Osteoblast (primary cell): ENCODE data around the gene GLB1L3. TPM values are rescaled to one million over a fixed set of nuclear protein-coding genes. Genes with fewer than 3 reads are reported as not detected.

Experiments used
- DNase-seq: peaks from one replicate; pipeline ENCODE4 v3.0.0; 2011; ENCODE audit warnings: low spot score, mixed read lengths; ENCODE audit not compliant: insufficient read length; ENCODE audit errors: missing footprints
- H2AFZ ChIP-seq: 2 replicates; pipeline ENCODE4 v1.6.0; 2011; ENCODE audit warnings: mild to moderate bottlenecking, low read length
- H3K27ac ChIP-seq: 2 replicates; pipeline ENCODE4 v1.5.1; 2011; ENCODE audit warnings: mild to moderate bottlenecking, low read depth, low read length, moderate library complexity
- H3K27me3 ChIP-seq: 2 replicates; pipeline ENCODE4 v1.6.0; 2012; ENCODE audit warnings: mild to moderate bottlenecking, control low read depth, inconsistent platforms, low read length, moderate library complexity; ENCODE audit not compliant: insufficient read depth
- H3K36me3 ChIP-seq: 2 replicates; pipeline ENCODE4 v1.5.1; 2011; ENCODE audit warnings: mild to moderate bottlenecking, low read length, control low read depth, moderate library complexity; ENCODE audit not compliant: insufficient read depth
- H3K4me1 ChIP-seq: 2 replicates; pipeline ENCODE4 v1.5.1; 2011; ENCODE audit warnings: mild to moderate bottlenecking, low read length, control low read depth, moderate library complexity; ENCODE audit not compliant: insufficient read depth
- H3K4me2 ChIP-seq: 2 replicates; pipeline ENCODE4 v1.6.0; 2011; ENCODE audit warnings: mild to moderate bottlenecking, low read length; ENCODE audit not compliant: insufficient read depth
- H3K4me3 ChIP-seq: fragments of 200-600 bp; sonication (generic); 3 replicates; pipeline ENCODE4 v1.5.1; 2012; ENCODE audit warnings: mild to moderate bottlenecking, low read length, inconsistent platforms; ENCODE audit not compliant: insufficient read depth
- H3K79me2 ChIP-seq: 2 replicates; pipeline ENCODE4 v1.6.0; 2012; ENCODE audit warnings: mild to moderate bottlenecking, low read length, control low read depth, inconsistent platforms; ENCODE audit not compliant: insufficient read depth
- H3K9me3 ChIP-seq: 2 replicates; pipeline ENCODE4 v1.5.1; 2011; ENCODE audit warnings: low read depth, low read length, control low read depth
- H4K20me1 ChIP-seq: 2 replicates; pipeline ENCODE4 v1.6.0; 2012; ENCODE audit warnings: mild to moderate bottlenecking, low read length, control low read depth; ENCODE audit not compliant: insufficient read depth
- CTCF ChIP-seq: IDR thresholded peaks from 2 replicates; pipeline ENCODE4 v1.5.1; 2011; ENCODE audit warnings: mild to moderate bottlenecking, low read depth, low read length, moderate library complexity; ENCODE audit errors: extremely low read depth
- total RNA-seq: library from RNA; depleted of rRNA; stranded (reverse); fragments of >200 nt; gene quantifications from 2 replicates; pipeline ENCODE4 v1.2.3, GENCODE V29; 2012

The GLB1L3 gene
- total RNA-seq, 1 donor: not detected

GRCh38 chr11:134363592-134363991 lies 87.4 kb downstream of the GLB1L3 start:
- TF ChIP-seq CTCF: no peak
- no peak overlapping the region for H2AFZ ChIP-seq
- H3K27ac ChIP-seq: no peak overlapping the region
- H3K27me3 ChIP-seq: no peaks in the 10 kb centered on the region
- H3K4me1 ChIP-seq: no peaks in the 10 kb centered on the region
- H4K20me1 ChIP-seq: no peaks in the 10 kb centered on the region
- no peaks in the 10 kb centered on the region for H3K36me3 ChIP-seq
- no peak overlapping the region for H3K4me3 ChIP-seq
- H3K79me2 ChIP-seq: no peaks in the 10 kb centered on the region
- no peaks in the 10 kb centered on the region for H3K9me3 ChIP-seq
- DNase-seq: peak; percentile 61
- H3K4me2 ChIP-seq: no peak overlapping the region

DNA sequence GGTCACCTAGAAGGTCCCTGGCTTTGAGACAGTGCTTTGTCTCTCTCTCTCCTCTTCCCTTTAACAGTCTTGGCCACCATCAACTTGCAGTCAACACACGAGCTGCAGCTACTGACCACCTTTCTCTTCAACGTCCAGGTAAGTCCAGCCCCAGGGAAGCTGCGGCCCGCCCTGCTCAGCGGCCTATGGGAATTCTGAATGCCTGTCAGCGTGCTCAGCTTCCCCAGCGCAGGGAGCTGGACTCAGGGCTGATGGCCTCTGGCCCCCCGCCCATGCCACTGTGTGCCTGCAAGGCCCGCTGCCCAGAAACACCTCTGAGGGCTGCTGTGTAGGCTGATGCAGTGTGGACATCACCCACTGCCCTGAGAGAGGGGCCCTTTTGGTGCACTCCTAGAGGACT lies 88.1 kb downstream of the GLB1L3 start:
- Histone ChIP-seq H3K4me2 (no peak overlapping the region), H3K27me3 (no peaks in the 10 kb centered on the region), H3K4me1 (no peaks in the 10 kb centered on the region), H3K27ac (no peak overlapping the region), H4K20me1 (no peaks in the 10 kb centered on the region), H3K79me2 (no peaks in the 10 kb centered on the region), H3K9me3 (no peaks in the 10 kb centered on the region), H3K4me3 (no peak overlapping the region), H3K36me3 (no peaks in the 10 kb centered on the region), H2AFZ (no peak overlapping the region)
- no peak for TF ChIP-seq CTCF
- peak; percentile 52 for DNase-seq

GRCh38 chr11:134365011-134365925 lies 89.1 kb downstream of the GLB1L3 start:
- Histone ChIP-seq H3K79me2 (no peaks in the 10 kb centered on the region), H4K20me1 (no peaks in the 10 kb centered on the region), H2AFZ (no peak overlapping the region), H3K27ac (no peak overlapping the region), H3K4me1 (no peaks in the 10 kb centered on the region), H3K27me3 (no peaks in the 10 kb centered on the region), H3K4me2 (no peak overlapping the region), H3K9me3 (no peaks in the 10 kb centered on the region), H3K4me3 (no peak overlapping the region), H3K36me3 (no peaks in the 10 kb centered on the region)
- DNase-seq: peak; percentile 78
- TF ChIP-seq CTCF: no peak

DNA sequence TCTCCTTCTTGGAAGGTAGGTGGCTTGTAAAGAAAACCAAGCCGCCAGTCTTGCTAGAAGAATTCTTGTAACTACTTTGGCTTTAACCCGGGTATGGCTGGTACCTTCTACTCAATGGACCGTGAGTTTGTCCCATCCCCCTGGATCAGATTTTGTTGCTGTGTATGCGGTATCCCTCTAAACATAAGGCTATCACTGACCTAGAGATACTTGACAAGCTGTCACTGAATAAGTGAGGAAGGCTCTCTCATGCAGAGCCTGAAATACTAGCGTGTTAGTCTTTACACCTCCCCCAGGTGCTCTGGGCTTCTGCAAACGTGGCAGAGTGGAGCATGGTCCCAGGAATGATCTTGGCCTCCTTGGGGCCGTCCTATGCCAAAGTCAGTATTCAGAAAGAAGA lies 90.1 kb downstream of the GLB1L3 start:
- Histone ChIP-seq H3K79me2 (no peaks in the 10 kb centered on the region), H3K4me2 (no peak overlapping the region), H3K36me3 (no peaks in the 10 kb centered on the region), H3K4me1 (no peaks in the 10 kb centered on the region), H3K4me3 (no peak overlapping the region), H3K9me3 (no peaks in the 10 kb centered on the region), H3K27ac (no peak overlapping the region), H3K27me3 (no peaks in the 10 kb centered on the region), H2AFZ (no peak overlapping the region), H4K20me1 (no peaks in the 10 kb centered on the region)
- TF ChIP-seq CTCF: no peak
- DNase-seq: peak; percentile 81
